ENCODE data around the gene TSHZ3. TPM values are rescaled to one million over a fixed set of nuclear protein-coding genes. Genes with fewer than 3 reads are reported as not detected.

TSHZ3 gene
- total and polyA plus RNA-seq, 2 of the 13 experiments (the other 11 are each of a cell fraction or from before 2014, with no cell fraction given) = not detected

GRCh38 chr19:31264041-31264778 lies 85.0 kb downstream of the TSHZ3 start:
- POLR2A ChIA-PET = no interaction called here
- DNase-seq (ENCODE audit: low spot score) = no peak
- Histone ChIP-seq H3K4me3 (replicated peaks in 1 of 3; ENCODE audit: insufficient read depth in 1 of 3, low read depth in 2 of 3, low read length in 3 of 3) (no peak overlapping the region), H3K4me2 (ENCODE audit: low read depth, low read length) (no peak overlapping the region), H3K9me3 (ENCODE audit: low read length) (peaks cover 43% of the 10 kb centered on the region), H3K27ac (ENCODE audit: extremely low read length, insufficient read depth, low read length) (no peak overlapping the region), H3K36me3 (replicated peaks in 1 of 2; ENCODE audit: control insufficient read depth in 1 of 2, insufficient read depth in 2 of 2, low read length in 2 of 2) (no peaks in the 10 kb centered on the region), H3K9ac (ENCODE audit: insufficient read depth, low read depth, low read length) (no peak overlapping the region), H3K27me3 (ENCODE audit: control insufficient read depth in 1 of 2, insufficient read depth in 2 of 2, low read length in 2 of 2) (no peaks in the 10 kb centered on the region), H2AFZ (ENCODE audit: low read length) (no peak overlapping the region), H4K20me1 (ENCODE audit: insufficient read depth, low read length) (no peaks in the 10 kb centered on the region), H3K4me1 (ENCODE audit: insufficient read depth, low read length) (no peaks in the 10 kb centered on the region), H3K79me2 (ENCODE audit: insufficient read depth, low read length) (no peaks in the 10 kb centered on the region)
- intact Hi-C loops (cut with micrococcal nuclease; ENCODE audit: unreplicated experiment) (no loop called here), in situ Hi-C loops (cut with HindIII; ENCODE audit: extremely low pct_ligation_motif_present, low pct_unique_long_range_greater_than_20kb) (no loop called here)
- no peak for FAIRE-seq
- WGBS (ENCODE audit: low lambda C conversion rate) = 17% methylated on average over 6 of the region's 9 CpGs
- TF ChIP-seq CBX2 (IDR thresholded peaks at IDR 0.05; ENCODE audit: low read depth, low read length) (no peak), CBX2 (CRISPR knock-in tag; IDR thresholded peaks at IDR 0.05; ENCODE audit: low read depth) (no peak), PITX1 (CRISPR knock-in tag; IDR thresholded peaks at IDR 0.05) (no peak), RXRB (CRISPR knock-in tag; IDR thresholded peaks at IDR 0.05; ENCODE audit: borderline replicate concordance) (no peak), SMAD9 (CRISPR knock-in tag; IDR thresholded peaks at IDR 0.05) (no peak), ZNF496 (CRISPR knock-in tag; IDR thresholded peaks at IDR 0.05; ENCODE audit: insufficient replicate concordance) (no peak), RAD21 (CRISPR knock-in tag; IDR thresholded peaks at IDR 0.05) (no peak), ZNF703 (CRISPR knock-in tag; IDR thresholded peaks at IDR 0.05; ENCODE audit: borderline replicate concordance) (no peak), BHLHE40 (IDR thresholded peaks at IDR 0.05; ENCODE audit: low read length) (no peak), ZNF660 (CRISPR knock-in tag; IDR thresholded peaks at IDR 0.05; ENCODE audit: borderline replicate concordance, low read depth) (no peak), ZFP82 (CRISPR knock-in tag; IDR thresholded peaks at IDR 0.05; ENCODE audit: borderline replicate concordance) (no peak), ZNF777 (CRISPR knock-in tag; IDR thresholded peaks at IDR 0.05) (no peak), AHR (CRISPR knock-in tag; IDR thresholded peaks at IDR 0.05) (no peak), NR3C1 (CRISPR knock-in tag; IDR thresholded peaks at IDR 0.05) (no peak), MIER3 (CRISPR knock-in tag; IDR thresholded peaks at IDR 0.05; ENCODE audit: borderline replicate concordance) (no peak)
- TF ChIP-seq, protein P1, sequence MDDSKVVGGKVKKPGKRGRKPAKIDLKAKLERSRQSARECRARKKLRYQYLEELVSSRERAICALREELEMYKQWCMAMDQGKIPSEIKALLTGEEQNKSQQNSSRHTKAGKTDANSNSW (CRISPR knock-in tag; IDR thresholded peaks at IDR 0.05; ENCODE audit: borderline replicate concordance) = no peak
- no peak for ATAC-seq
- BruUV-seq (replicated peaks) = no TSS peak
- CTCF ChIA-PET (ENCODE audit: low intra/inter-chr PET ratio, low total read pairs) = no interaction called here

Data from HepG2 (cell line).